GF-D8 (cell line): ENCODE results near the gene SYPL1.

Experiments
- DNase-seq: peaks from one replicate; lab custom pipeline; 2025; lab: John Stamatoyannopoulos, UW

The SYPL1 gene

GRCh38 chr7:106092204-106092603 lies 19.9 kb downstream of the SYPL1 start:
- DNase-seq: no peak

- no peak for DNase-seq
These were observed 22.5 kb downstream of the SYPL1 start for GRCh38 chr7:106089647-106090046.

DNA sequence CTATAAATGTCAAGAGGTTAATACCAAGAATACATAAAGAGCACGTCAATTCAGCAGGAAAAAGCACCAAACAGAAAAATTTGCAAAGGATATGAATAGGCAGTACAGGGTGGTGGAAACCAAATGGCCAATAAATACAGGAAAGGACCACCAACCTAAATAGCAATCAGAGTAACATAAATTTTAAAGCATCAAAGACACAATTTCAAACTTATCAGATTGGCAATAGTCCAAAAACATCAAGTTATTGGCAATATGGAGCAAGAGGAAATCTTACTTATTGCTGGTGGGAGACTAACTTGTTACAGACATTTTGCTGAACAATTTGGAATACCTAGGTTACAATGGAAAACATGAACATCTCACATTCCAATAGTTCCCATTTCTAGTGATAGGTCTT lies 24.1 kb downstream of the SYPL1 start:
- DNase-seq: no peak

GRCh38 chr7:106086062-106086461 lies 26.1 kb downstream of the SYPL1 start:
- no peak for DNase-seq

DNA sequence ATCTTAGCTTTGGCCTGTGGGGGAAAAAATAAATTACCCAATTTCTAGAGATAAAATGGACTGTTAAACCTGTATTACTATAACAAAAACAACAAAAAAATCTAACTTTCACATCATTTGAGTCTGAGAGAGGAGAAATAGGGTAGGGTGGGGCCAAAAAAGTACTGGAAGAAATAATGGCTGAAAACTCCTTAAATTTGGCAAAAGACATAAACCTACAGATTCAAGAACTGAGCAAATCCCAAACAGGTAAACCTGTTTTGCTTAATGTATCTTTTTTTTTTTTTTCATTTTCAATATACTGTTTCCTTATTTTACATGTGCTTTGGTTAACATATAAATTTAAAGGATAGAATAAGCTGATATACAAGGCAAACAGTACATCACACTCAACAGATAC lies 27.1 kb downstream of the SYPL1 start:
- DNase-seq: no peak

DNA sequence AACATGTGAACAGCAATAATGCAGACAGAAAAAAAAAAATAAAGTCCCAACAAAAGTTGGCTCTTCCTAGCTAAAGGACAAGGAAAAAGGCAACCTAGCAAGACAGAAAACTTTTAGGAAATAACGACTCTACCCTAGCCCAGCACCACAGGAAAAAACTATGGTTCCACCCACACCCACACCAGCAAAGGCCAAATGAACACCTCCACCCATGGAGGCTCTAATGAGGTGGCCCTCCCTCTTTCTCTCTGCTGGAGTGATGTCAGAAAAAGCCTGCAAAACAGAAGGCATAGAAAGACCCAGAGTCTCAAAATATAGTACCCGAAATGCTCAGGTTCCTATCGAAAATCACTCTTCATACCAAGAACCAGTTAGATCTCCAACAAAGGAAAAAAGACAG lies 28.4 kb downstream of the SYPL1 start:
- DNase-seq: no peak

- DNase-seq: no peak
These were observed 29.8 kb downstream of the SYPL1 start for GRCh38 chr7:106082087-106082854.

DNA sequence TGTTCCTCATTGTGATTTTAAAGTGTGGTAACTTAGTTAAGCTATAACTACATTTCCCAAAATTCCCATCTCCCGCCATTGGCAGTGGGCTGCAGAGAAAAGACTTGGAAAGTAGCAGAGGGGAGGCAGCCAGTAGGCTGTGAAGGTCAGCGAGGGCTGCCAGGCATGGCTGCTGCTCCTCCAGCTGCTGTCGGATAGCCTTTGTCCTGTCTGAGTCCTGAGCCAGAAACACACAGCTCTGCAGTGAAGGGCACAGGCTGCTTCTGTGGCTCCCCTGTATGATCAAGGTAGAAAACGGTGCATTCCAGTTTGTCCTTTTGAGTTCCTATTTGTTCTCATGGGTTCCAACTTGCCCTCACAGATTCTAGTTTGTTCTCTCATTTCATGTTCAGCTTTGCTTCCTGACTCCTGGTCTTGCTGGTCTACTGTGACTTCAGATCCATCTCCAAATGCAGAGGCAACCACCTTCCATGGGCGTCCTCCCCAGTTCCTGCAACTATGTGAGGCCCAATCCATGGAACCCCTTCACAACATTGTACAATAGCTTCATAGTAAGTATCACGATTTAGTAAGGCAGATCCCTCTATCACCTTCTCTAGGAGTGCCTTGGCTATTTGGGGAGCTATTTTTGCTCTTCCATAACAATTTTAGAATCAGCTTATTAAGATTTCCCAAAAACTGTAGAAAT lies 31.7 kb downstream of the SYPL1 start:
- no peak for DNase-seq

DNA sequence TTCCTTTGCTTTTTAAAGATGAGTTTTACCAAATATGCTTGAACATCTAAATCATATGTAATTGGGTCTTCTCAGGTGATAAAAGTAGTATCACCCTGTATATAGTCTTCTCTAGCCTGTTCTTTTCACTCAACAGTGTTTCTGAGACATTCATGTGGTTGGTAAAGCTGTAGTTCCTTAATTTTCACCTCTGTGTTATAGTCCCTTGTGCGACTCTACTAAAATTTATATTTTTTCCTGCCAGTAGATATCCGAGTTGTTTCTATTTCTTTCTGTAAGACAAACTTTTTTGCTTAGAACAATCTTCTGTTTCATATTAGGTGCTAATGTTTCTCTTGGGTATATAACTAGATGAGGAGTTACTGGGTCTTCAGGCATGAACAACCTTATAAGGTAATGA lies 35.6 kb downstream of the SYPL1 start:
- no peak for DNase-seq

DNA sequence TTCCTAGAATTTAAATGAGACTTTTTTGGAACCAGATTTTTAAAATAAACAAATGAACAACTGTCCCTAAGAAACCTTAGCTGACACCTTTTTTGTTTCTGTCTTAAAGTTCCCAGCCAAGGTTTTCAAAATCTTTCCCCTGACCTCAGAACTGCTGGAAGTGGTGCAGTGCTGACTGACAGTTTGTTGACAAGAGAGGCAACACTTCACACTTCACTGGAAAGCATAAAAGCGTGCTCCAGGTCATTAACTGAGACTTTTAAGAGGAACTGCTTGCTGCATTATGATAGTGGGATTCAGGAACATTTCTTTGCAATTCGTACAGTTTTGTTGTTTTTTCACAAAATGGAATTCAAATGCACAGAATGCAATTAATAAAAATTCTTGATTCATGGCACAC lies 36.2 kb downstream of the SYPL1 start:
- no peak for DNase-seq

GRCh38 chr7:106074257-106074656 lies 37.9 kb downstream of the SYPL1 start:
- no peak for DNase-seq

DNA sequence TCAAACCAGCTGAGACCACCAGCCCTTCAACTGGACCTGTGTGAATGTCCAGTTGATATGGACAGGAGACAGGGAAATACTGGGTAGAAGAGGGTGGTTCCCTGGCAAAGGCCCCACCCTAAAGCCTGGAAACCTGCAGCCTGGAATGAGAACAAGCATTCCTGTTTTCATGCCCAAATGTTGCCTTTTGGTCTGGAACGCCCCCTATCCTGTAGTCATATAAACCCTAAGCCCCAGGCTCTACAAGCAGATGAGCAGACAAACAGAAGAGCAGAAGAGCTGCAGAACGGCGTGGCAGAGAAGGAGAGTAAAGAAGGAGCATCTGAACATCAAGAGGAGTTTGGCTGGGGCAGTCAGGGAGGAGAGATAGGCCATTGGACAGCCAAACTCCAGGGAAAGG lies 38.4 kb downstream of the SYPL1 start:
- DNase-seq: no peak

GRCh38 chr7:106072715-106073091 lies 39.4 kb downstream of the SYPL1 start:
- DNase-seq: no peak

GRCh38 chr7:106071999-106072714 lies 40.0 kb downstream of the SYPL1 start:
- DNase-seq: no peak

DNA sequence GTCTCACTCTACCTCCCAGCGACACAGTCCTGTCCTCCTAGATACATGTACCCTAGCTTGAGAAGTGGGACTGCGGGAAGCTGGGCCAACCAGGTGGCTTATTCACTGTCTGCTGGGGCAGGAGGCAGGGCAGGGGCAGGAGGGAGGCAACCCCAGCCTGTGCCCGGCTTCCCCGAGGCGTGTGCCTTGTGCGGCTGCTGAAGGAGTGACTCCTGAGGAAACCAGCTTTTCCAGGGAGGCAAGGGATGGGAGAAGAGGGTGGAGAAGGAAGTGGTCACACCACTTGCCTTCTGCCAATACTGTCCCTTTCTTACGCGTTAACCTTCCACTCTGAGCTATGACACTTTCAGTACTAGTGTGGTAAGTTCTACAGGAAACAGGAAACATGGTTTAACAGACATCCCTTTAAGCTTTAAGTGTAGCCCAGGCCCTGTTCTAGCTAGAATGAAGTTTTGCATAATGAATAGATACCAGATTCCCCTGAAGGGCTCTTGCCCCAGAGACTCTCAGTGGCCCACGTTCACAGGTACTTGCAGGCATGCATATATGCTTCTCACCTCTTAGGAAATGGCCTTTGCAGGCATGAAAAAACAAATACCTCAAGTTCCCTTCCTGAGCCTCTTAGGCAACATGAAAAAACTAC lies 40.6 kb downstream of the SYPL1 start:
- DNase-seq: peak; percentile 96

GRCh38 chr7:106070567-106071254 lies 41.4 kb downstream of the SYPL1 start:
- DNase-seq: no peak

DNA sequence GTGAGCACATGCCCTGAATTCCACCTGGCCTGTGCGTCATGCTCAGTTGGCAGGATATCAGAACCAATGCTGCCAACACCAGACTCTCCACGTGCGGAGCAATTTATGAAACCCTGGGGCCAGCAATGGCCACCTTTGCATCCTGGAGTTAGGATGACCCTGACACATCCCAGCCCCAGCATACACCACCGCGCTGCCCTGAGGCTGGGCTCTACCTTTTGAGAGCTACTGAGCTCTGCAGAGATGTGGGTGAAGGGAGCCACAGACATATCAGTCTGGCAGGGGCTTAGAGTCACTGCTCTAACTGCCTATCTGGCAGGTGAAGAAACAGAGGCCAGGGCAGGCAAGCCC lies 41.9 kb downstream of the SYPL1 start:
- DNase-seq: no peak

- no peak for DNase-seq
These were observed 42.5 kb downstream of the SYPL1 start for GRCh38 chr7:106069471-106070200.

- no peak for DNase-seq
These were observed 43.1 kb downstream of the SYPL1 start for GRCh38 chr7:106068986-106069385.

GRCh38 chr7:106068538-106068961 lies 43.6 kb downstream of the SYPL1 start:
- no peak for DNase-seq

- no peak for DNase-seq
These were observed 44.4 kb downstream of the SYPL1 start for GRCh38 chr7:106067678-106068077.
